ENCODE data around the gene DIDO1. TPM values are rescaled to one million over a fixed set of nuclear protein-coding genes. Genes with fewer than 3 reads are reported as not detected.

The DIDO1 gene
- total RNA-seq, 4 donors from 2014 or later: 38.2 to 68.8 (median 46.6) TPM

GRCh38 chr20:62961799-62962198, 35.5 kb upstream of the DIDO1 start:
- no peak for TF ChIP-seq CTCF (IDR thresholded peaks at IDR 0.05; ENCODE audit: low read depth)

- TF ChIP-seq CTCF (IDR thresholded peaks at IDR 0.05; ENCODE audit: low read depth): no peak
Observed at GRCh38 chr20:62961310-62961783, 35.0 kb upstream of the DIDO1 start.

GRCh38 chr20:62959998-62960436, 33.7 kb upstream of the DIDO1 start:
- no peak for TF ChIP-seq CTCF (IDR thresholded peaks at IDR 0.05; ENCODE audit: low read depth)

- no peak for TF ChIP-seq CTCF (IDR thresholded peaks at IDR 0.05; ENCODE audit: low read depth)
Observed at GRCh38 chr20:62959101-62959971, 33.0 kb upstream of the DIDO1 start.

GRCh38 chr20:62958388-62959100, 32.2 kb upstream of the DIDO1 start:
- no peak for TF ChIP-seq CTCF (IDR thresholded peaks at IDR 0.05; ENCODE audit: low read depth)

- TF ChIP-seq CTCF (IDR thresholded peaks at IDR 0.05; ENCODE audit: low read depth): no peak
Observed at GRCh38 chr20:62957136-62958117, 31.1 kb upstream of the DIDO1 start.

Data from subcutaneous adipose tissue (tissue), 4 donors.